Esophagus squamous epithelium (tissue), 4 donors: ENCODE results near the gene PIGR.

Experiments
- CTCF ChIP-seq, 6 experiments: fragments of 450-650 bp in 4 of 6; fragments of 200-600 bp in 2 of 6; sonication (generic) in 2 of 6; IDR thresholded peaks; one replicate each; pipeline ENCODE4 v1.5.1; 2016 to 2019; ENCODE audit warnings: antibody characterized with exemption in 6 of 6, mild to moderate bottlenecking in 4 of 6, moderate library complexity in 4 of 6
- POLR2A ChIP-seq, 4 donors: fragments of 450-650 bp; IDR thresholded peaks; one replicate each; pipeline ENCODE4 v1.6.1; 2017; ENCODE audit warnings: antibody characterized with exemption in 4 of 4, mild to moderate bottlenecking in 4 of 4, moderate library complexity in 3 of 4

DNA sequence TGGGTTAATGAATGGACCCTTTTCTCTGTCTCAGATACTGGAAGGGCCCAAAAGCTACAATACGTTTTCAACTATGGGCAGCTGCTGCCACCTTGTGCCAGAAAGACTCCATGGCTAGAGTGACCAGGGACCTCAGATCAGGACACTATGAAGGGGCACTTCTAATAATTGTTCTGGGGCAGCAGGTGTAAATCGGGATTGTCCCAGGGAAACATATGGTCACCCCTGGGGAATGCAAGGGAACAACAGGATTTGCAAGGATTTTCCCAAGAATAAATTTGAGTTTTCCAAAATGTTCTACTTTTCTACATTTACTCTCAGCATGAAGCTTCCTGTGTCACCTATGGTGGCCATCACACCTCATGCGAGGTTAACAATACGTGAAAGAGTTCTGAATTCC is 36.0 kb upstream of the PIGR start:
- peak; percentile 13 to 70 (median 54) for TF ChIP-seq CTCF (IDR thresholded peaks at IDR 0.05)
- TF ChIP-seq POLR2A (IDR thresholded peaks at IDR 0.05): no peak
